Measurements from ENCODE around the gene LRRC56.

LRRC56 gene

DNA sequence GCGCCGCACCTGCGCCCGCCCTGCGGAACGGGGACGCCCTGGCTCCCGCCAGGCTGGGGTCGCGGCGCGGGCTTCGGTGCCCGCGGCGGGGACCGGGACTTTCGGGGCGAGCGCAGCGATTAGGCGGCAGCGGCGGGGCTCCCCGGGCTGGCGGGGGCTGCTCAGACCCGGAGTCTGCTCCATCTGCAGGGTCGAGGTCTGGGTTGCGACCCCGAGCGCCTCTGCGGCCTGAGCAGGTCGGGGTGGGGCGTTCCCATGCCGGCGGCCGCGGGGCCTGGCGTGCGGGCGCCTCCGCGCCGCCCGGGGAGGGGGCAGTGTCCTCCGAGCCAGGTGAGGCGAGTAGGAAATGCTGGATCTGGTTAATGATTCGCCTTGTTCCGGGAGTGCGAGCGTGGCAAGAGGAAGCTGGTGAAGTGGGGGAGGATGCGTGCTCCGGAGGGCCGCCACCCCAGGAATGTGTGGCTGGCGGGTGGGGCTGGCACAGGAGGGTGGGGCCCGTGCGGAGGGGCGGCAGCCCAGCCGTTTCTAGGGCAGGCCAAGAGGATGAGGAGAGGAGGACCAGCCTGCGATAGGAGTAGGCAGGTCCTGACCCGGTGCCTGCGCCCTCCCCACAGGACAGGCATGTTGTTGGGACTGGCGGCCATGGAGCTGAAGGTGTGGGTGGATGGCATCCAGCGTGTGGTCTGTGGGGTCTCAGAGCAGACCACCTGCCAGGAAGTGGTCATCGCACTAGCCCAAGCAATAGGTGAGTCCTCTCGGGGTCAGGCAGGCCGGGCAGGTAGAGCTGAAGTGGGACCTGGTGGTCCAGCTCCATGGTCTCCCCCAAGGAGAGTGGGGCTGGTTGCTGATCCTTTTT lies 24.0 kb downstream of the LRRC56 start:
- TF ChIP-seq, protein P1, sequence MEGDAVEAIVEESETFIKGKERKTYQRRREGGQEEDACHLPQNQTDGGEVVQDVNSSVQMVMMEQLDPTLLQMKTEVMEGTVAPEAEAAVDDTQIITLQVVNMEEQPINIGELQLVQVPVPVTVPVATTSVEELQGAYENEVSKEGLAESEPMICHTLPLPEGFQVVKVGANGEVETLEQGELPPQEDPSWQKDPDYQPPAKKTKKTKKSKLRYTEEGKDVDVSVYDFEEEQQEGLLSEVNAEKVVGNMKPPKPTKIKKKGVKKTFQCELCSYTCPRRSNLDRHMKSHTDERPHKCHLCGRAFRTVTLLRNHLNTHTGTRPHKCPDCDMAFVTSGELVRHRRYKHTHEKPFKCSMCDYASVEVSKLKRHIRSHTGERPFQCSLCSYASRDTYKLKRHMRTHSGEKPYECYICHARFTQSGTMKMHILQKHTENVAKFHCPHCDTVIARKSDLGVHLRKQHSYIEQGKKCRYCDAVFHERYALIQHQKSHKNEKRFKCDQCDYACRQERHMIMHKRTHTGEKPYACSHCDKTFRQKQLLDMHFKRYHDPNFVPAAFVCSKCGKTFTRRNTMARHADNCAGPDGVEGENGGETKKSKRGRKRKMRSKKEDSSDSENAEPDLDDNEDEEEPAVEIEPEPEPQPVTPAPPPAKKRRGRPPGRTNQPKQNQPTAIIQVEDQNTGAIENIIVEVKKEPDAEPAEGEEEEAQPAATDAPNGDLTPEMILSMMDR (IDR thresholded peaks at IDR 0.05; ENCODE audit: low read length, missing control alignments): no peak
- DNase-seq (ENCODE audit: low read depth): no peak
- peak overlapping the region; percentile 54 for H3K4me3 ChIP-seq (replicated peaks; ENCODE audit: low read depth, low read length)

DNA sequence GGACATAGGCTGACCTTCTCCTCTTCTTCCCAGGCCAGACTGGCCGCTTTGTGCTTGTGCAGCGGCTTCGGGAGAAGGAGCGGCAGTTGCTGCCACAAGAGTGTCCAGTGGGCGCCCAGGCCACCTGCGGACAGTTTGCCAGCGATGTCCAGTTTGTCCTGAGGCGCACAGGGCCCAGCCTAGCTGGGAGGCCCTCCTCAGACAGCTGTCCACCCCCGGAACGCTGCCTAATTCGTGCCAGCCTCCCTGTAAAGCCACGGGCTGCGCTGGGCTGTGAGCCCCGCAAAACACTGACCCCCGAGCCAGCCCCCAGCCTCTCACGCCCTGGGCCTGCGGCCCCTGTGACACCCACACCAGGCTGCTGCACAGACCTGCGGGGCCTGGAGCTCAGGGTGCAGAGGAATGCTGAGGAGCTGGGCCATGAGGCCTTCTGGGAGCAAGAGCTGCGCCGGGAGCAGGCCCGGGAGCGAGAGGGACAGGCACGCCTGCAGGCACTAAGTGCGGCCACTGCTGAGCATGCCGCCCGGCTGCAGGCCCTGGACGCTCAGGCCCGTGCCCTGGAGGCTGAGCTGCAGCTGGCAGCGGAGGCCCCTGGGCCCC lies 24.8 kb downstream of the LRRC56 start:
- DNase-seq (ENCODE audit: low read depth): no peak
- TF ChIP-seq, protein P1 (IDR thresholded peaks at IDR 0.05; ENCODE audit: low read length, missing control alignments): no peak
- H3K4me3 ChIP-seq (replicated peaks; ENCODE audit: low read depth, low read length): no peak overlapping the region

DNA sequence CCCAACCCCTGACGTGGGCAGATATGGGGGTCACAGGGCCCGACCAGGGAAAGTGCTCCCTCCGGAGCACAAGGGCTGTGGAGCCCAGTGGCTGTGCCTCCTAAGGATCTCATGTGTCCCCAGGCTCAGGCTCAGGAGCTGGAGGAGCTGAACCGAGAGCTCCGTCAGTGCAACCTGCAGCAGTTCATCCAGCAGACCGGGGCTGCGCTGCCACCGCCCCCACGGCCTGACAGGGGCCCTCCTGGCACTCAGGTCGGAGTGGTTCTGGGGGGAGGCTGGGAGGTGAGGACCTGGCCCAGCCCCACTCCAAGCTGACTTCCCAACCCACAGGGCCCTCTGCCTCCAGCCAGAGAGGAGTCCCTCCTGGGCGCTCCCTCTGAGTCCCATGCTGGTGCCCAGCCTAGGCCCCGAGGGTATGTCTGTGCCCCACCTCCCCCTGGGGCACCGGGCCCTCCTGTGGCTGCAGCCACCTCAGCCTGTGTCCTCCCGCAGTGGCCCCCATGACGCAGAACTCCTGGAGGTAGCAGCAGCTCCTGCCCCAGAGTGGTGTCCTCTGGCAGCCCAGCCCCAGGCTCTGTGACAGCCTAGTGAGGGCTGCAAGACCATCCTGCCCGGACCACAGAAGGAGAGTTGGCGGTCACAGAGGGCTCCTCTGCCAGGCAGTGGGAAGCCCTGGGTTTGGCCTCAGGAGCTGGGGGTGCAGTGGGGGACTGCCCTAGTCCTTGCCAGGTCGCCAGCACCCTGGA lies 25.9 kb downstream of the LRRC56 start:
- no peak for DNase-seq (ENCODE audit: low read depth)

DNA sequence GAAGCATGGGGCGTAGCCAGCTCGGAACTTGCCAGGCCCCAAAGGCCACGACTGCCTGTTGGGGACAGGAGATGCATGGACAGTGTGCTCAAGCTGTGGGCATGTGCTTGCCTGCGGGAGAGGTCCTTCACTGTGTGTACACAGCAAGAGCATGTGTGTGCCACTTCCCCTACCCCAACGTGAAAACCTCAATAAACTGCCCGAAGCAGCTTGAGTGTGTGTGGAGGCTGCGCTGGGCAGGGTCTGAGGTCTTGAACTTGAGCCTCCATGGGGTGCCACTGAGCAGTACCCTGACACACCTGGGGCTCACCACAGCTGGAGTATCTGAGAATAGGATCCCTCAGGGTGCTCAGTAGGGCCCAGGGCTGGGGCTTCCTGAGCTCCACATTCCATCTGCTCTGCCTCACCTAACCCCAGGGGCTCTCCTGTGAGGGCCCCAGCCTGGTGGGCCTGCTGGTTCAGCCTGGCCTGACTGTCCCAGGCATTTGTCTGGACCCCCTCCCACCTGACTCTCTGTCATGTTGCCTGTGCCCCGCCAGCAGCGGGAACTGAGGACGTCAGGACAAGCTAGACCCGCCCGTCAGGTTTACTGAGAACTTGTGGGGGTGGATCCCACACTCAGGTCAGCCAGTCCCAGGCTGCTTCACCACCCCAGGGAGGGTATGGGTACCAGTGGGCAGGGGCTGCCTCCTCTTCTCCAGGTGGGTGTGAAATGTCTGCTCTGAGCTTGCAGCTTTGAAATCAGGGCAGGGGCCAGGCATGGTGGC lies 26.7 kb downstream of the LRRC56 start:
- DNase-seq (ENCODE audit: low read depth): no peak
- H3K4me3 ChIP-seq (replicated peaks; ENCODE audit: low read depth, low read length): no peak overlapping the region
- TF ChIP-seq, protein P1 (IDR thresholded peaks at IDR 0.05; ENCODE audit: low read length, missing control alignments): no peak

More for the DNA sequence above, 25.9 kb downstream of the LRRC56 start:
- H3K4me3 ChIP-seq (replicated peaks; ENCODE audit: low read depth, low read length): no peak overlapping the region
- TF ChIP-seq, protein P1 (IDR thresholded peaks at IDR 0.05; ENCODE audit: low read length, missing control alignments): no peak

DNA sequence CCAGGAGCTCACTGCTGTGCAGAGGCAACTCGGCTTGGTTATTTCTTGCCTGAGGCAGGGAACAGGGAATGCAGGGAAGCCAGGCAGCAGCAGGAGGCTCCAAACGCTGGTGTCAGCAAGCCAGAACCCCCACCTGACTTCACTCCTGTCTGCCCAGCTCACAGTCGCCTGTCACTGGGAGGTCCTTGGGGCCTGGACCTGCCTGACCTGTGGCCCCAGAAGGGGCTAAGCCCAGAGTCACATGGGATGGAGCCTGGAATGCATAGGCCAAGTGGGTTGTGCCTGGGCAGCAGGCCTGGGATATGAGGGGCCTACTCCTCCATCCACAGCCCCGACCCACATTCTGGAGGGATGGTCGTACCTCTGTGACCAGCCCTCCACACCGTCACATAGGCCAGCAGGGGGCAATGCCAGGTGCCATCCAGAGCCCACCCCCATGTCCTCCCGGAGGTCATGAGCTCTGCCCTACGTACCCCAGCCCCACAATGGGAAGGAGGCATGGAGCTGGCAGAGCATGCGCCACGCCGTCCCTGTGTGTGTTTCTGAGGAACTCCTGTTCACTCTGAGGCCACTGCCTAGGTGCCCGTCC lies 28.7 kb downstream of the LRRC56 start:
- no peak overlapping the region for H3K4me3 ChIP-seq (replicated peaks; ENCODE audit: low read depth, low read length)
- DNase-seq (ENCODE audit: low read depth): no peak
- TF ChIP-seq, protein P1 (IDR thresholded peaks at IDR 0.05; ENCODE audit: low read length, missing control alignments): no peak

DNA sequence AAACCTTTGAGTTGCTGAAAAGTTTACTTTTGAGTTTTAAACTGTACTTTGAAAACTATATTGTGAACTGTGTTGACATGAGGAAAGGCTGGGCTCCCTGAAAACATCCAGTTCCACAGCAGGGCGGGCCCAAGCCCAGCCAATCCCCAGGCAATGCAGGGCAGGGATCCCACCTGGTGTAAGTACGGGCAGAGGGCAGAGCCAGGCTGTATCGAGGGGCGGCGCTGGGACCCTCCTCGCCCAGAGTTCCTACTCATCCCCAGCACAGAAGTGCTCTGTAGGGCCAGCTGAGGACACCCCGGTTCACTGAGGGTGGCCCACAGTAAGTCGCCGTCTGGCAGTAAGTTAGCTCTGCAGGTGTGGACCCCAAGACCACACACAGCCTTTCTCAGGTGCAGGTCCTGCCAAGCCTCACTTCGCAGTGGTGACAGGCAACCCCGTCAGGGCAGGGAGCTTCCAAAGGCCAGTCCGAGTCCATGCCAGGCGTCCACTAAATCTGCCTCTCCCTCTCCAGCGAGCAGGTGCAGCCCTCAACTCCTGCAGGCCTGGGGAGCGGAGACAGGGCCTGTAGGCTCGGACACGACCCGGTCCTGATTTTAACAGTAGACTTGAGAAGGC lies 29.8 kb downstream of the LRRC56 start:
- DNase-seq (ENCODE audit: low read depth): no peak
- peak overlapping the region; percentile 65 for H3K4me3 ChIP-seq (replicated peaks; ENCODE audit: low read depth, low read length)
- TF ChIP-seq, protein P1 (IDR thresholded peaks at IDR 0.05; ENCODE audit: low read length, missing control alignments): no peak

Data from fibroblast of pulmonary artery (primary cell).